Stimulated activated CD8-positive, alpha-beta memory T cell treated with anti-CD3 and anti-CD28 coated beads, Interleukin-2, amount 100 ng/mL, for 1 hour (primary cell): ENCODE results near the gene TRIM74.
"Not testable (repeated sequence)": the region's sequence is repeated elsewhere in the genome, so short reads cannot be mapped to it uniquely, and the experiment has no call there.

ENCODE experiments used
- DNase-seq, 2 donors: peaks; one replicate each; pipeline ENCODE4 v3.0.0-alpha.2; 2020; ENCODE audit warnings: low read depth in 2 of 2

TRIM74 gene

DNA sequence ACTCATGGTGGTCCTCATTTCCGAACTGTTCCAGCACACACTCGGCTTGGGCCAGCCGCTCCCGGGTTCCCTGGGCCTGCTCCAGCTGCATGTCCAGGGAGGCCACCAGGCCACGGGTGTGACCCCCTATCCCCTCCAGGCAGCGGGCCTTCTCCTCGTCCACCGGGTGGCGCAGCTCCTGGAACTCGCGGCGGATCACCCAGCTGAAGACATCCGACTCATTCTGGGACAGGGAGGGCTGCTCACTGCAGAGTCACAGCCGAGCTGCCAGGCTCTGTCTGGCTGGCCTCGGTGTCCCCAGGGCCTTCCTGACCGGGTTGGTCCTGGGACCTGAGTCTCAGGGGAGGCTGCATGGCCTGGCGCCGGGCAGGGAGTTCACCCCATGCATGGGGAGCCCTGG lies 9.2 kb downstream of the TRIM74 start:
- DNase-seq, result not testable (repeated sequence)

DNA sequence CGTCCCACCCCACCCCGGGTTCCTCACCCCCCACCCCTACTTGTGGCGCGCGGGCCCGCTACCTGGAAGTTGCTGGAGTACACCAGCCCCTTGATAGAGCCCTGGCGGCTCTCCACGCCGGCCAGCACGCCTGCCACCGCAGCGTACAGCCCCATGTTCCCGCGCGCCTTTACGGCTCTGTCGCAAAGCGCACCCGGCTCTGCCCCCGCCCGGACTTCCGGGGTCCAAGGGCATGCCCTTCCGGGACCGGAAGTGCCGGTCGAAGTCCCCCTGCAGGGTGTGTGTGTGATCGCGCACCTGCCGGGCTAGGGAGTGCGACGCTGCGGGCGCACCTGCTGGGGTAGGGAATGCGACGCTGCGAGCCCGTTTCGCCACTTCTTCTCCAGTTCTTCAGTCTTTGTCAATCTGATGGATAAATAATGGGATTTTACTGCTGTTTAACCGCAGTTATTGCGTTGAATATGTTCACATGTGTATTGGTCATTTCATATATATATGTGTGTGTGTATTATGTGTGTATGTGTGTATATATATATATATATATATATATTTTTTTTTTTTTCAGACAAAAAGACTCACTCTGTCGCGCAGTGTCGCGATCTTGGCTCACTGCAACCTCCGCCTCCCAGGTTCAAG lies 14.6 kb downstream of the TRIM74 start:
- DNase-seq, result not testable (repeated sequence)

DNA sequence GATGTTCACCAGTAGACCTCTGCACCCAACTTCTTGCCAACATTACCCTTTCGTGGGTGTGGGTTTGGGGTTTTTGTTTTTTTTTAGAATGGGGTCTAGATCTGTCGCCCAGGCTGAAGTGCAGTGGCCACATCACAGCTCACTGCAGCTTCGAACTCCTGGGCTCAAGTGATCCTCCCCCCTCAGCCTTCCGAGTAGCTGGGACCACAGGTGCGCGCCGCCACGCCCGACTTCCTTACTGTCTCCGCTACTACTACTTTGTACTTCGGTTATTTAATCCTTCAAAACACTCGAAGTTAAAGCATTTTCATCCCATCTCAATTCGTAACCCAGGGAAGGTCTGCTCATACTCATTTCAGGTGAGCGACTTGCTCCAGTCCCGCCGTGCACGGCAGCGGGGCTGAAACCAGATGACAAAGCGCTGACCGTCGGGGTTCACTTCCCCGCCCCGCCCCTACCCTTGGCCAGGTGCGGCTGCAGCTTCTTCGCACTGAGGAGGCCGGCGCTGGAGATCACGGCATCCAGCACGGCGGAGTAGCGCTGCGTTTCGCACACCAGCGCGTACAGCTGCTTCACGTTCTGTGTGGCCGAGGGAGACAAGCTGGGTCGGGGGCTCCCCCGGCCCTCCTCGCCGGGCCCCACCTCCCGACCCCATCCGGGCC lies 15.2 kb downstream of the TRIM74 start:
- not testable (repeated sequence) for DNase-seq

DNA sequence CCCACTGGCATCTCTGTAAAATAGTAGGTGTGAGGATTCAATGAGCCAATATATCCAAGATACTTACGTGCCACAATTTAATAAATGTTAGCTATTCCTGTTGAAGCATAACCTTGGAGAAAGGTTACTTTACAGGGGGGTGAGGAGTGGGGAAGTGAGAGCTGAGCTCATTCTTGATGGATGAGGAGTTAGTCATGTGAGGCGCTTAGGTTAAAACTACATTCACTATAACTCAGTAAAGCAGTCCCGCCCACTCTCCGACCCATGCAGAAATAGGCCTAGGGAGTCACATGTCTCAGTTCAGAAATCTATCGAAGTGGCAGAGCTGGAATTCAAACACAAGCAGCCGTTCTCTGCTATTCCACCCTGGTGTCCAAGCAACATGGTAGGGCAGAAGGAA lies 18.8 kb downstream of the TRIM74 start:
- DNase-seq, result not testable (repeated sequence)

DNA sequence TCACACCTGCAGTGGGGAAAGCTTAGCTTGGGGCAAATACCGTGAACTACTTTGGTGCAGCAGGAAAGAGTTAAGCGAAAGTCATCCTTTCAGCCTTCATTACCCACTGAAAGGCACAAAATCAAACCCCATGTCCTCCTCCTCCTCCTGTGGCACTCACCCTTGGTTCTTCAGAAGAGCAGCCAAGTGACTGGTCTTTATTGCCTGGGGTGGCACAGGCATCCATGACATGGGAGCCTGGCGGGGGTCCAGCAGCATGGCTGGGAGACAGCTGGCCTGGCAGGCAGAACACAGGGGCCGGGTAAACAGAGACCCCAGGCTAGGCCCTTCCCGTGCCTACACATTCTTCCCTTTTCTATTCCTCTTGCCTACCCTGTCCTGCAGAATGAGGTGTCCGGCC lies 19.6 kb downstream of the TRIM74 start:
- not testable (repeated sequence) for DNase-seq

DNA sequence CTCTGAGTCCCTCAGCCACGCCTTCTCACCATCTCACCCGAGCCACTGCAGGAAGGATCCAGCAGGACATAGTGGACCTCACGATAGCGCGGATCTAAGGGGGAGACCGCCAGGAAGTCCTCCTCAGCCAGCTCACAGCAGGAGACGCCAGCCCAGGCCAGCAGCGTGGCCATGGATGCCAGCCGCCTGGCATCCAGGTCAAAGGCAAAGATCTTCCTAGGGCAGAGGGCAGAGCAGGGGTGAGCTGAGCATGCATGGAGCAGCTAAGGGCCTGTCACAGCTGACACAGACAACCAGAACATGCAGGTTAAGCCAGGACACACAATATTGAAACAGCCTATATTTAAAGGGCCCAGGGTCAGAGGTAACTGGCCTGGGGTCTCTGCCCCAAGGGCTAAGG lies 20.0 kb downstream of the TRIM74 start:
- DNase-seq, result not testable (repeated sequence)

DNA sequence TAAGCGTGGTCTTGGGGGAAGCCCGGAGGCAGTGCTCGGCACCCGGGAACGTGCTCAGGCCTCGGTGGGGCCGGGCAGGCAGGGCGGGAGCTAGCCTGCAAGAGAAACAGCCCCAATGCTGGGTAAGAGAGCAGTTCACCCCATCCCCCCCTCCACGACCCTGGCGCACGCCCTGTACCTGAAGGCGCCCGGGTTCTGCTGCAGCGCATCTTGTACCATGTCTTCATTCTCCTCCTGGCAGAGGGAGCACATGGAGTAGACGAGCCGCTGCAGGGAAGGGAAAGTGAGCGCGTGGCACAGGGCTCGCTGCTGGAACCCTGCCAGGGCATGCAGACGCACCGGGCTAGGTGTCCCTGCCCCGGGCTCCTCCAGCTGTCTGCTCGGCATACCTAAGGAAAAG lies 20.6 kb downstream of the TRIM74 start:
- DNase-seq, result not testable (repeated sequence)

DNA sequence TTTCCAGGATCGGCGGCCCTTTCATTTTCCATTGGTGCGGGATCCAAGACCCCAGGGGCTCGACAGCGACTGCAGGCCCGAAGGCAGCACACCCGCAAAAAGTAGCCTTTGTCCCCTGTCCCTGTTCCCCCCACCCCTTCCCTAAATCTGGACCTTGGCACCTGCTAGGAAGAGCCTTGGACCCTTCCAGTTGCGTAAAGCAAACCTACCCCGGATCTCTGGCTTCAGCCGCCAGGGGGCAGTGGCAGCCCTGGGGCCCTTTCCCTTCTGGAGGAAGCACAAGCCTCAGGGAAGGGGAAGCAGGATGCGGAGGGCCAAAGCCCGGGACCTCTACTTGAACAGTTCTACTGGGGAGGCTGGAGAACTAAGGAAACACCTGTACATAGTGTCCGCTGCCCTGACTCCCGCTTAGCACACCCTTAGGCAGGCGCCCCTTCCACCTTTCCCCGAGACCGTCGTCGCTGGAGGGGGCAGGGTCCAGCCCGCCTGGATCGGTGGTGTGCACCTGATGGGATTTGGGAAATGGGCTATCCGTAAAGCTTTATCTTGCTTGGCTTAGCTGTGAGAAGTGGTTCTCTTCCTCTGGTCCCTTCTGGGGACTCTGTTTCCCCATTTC lies 23.0 kb downstream of the TRIM74 start:
- not testable (repeated sequence) for DNase-seq

DNA sequence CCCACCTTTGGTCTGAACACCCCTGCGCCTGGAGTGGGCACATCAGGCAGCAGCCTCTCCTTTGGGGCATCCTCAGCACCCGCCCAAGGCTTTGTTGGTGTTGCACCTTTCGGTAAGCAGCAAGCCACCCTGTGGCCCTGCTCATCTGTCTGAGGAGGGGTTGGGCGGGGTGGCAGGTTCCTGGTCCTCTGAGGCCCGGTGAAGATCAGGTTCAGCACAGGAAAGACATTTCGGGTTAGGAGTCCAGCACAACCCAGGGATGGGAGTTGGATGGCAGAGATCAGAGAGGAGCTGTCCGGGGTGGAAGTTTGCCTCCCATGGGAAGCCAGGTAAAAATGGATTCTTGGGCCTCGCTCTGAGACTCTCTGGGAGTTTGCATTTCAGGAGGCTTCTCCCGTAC lies 23.7 kb downstream of the TRIM74 start:
- not testable (repeated sequence) for DNase-seq

DNA sequence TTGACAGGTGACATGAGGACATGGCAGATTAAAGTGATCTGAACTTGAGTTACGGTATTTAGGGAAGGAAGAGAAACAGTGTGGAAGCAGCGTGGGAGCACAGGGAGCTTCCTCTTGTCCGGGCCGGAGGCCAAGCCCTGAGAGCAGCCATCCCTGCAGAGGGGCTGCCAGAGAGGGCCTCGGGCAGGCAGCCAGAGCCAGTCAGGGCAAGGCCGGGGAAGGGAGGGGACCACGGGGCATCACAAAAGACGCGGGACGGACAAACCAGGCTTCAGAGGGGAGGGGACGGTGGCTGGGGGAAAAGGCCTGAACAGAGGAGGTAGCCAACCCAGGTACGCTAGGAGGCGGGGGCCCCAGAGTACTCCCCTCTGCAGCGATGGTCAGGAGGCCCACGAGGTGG lies 24.3 kb downstream of the TRIM74 start:
- not testable (repeated sequence) for DNase-seq

DNA sequence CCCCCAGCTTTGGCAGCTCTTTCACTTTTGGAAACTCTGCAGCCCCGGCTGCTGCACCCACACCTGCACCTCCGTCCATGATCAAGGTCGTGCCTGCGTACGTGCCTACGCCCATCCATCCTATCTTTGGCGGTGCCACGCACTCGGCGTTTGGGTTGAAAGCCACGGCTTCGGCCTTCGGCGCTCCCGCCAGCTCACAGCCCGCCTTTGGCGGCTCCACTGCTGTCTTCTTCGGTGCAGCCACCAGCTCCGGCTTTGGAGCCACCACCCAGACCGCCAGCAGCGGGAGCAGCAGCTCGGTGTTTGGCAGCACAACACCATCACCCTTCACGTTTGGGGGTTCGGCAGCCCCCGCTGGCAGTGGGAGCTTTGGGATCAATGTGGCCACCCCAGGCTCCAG lies 26.3 kb downstream of the TRIM74 start:
- not testable (repeated sequence) for DNase-seq

DNA sequence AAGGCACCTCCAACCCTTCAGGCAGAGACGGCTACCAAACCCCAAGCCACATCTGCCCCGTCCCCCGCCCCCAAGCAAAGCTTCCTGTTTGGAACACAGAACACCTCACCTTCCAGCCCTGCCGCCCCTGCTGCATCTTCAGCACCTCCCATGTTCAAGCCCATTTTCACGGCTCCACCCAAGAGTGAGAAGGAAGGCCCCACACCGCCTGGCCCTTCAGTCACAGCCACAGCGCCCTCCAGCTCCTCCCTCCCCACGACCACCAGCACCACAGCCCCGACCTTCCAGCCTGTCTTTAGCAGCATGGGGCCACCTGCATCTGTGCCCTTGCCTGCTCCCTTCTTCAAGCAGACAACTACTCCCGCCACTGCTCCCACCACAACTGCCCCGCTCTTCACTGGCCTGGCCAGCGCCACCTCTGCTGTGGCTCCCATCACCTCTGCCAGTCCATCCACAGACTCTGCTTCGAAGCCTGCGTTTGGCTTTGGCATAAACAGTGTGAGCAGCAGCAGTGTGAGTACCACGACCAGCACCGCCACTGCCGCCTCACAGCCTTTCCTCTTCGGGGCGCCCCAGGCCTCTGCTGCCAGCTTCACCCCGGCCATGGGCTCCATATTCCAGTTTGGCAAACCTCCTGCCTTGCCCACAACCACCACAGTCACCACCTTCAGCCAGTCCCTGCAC lies 27.1 kb downstream of the TRIM74 start:
- peak in 1 of 2 donors; percentile 4 for DNase-seq

DNA sequence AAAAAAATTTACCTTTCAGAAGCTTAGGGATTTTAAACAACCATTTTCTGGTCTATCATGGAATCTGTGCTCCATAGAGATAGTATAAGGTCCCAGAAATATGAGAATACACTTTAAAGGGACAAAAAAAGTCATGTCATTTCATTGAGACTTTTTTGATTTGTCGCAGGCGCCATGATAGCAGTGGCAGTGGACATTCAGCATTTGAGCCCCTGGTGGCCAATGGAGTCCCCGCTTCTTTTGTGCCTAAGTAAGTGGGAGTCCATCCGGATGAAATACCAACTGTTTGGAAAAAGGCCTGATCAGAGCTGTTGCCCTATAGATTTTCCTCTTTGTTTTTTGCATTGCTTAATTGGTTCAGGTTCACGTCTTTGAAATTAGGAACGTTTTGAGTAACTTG lies 41.0 kb downstream of the TRIM74 start:
- not testable (repeated sequence) for DNase-seq

DNA sequence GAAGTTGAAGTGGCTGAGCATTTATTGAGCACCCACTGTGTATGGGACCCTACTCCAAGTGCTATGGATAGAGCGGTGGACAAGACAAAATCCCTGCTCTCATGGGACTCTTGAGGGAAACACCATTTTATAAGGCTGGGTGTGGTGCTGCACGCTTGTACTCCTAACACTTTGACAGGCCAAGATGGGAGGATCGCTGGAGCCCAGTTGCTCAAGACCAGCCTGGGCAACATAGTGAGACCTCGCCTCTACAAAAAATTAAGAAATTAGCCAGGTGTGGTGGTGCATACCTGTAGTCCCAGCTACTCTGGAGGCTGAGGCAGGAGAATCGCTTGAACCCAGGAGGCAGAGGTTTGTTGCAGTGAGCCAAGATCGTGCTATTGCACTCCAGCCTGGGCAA lies 41.5 kb downstream of the TRIM74 start:
- not testable (repeated sequence) for DNase-seq

DNA sequence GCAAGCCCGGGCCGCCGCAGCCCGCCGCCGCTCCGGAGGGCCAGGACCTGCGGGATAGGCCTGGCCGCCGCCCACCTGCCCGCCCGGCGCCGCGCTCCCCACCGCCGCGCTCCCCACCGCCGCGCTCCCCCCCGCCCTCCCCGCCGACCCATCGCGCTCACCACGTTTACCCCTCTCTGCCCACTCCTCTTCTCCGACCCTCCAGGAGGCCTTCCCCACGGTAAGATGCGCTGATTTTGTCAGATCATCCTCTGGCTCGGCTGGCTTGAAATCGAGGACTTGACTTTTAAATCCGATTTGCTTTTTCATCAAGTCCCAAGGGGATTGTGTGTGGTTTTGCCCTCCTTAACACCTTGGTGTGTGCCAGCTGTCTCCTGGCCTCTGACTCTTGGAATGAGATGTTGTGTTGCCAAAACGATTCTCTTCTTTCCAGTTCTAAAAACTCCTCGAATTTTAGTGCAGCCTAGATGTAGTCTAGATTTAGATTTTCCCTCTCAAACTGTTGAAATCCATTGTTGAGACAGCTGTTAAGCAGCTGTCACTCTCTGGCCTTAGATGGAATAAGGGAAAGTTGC lies 43.6 kb downstream of the TRIM74 start:
- DNase-seq, result no peak

DNA sequence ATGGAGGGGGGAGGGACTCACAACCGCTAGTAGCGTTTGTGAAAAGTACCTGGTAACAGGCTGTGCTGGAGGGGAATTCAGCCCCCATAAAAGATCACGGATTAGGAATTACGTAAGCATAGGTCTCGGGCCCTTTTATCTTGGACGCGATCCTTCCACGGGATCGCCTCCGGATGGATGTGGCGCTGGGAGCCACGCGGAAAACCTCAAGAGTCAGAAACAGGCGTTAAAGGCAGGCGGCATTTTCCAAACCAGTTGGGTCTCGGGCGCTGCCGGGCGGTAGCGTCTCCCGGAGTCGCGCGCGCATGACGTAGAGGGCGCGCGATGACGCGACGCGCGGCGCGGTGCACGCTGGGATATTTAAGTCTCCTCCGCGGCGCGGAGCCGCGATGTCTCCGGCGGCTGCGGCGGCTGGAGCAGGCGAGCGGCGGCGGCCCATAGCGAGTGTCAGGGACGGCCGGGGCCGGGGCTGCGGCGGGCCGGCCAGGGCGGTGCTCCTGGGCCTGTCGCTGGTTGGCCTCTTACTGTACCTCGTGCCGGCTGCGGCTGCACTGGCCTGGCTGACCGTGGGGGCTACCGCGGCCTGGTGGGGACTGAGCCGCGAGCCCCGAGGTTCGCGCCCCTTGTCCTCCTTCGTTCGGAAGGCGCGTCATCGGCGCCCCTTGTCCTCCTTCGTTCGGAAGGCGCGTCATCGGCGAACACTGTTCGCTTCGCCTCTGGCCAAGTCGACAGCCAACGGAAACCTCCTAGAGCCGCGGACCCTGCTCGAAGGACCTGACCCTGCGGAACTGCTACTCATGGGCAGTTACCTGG lies 44.3 kb downstream of the TRIM74 start, which contains the start of gene POM121:
TSS of gene POM121 (plus strand) at position 363 of the 813 bp plus-strand sequence. CDS start at position 390, 27 bp downstream.
- DNase-seq, result peak; percentile 73 to 76

DNA sequence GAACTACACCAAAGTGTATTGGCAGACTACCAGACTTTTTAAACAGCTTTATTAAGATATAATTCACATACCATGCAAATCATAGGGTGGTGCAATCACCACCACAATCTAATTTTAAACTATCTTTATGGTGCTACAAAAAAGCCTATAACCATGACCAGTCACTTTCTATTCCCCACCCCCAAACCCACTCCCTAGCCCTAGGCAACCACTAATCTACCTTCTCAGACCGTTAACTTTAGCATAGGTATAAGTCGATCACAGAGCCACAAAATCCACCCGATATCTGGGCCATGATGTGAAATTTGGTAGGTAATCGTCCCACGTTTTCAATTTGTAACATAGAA lies 44.9 kb downstream of the TRIM74 start:
- no peak for DNase-seq

DNA sequence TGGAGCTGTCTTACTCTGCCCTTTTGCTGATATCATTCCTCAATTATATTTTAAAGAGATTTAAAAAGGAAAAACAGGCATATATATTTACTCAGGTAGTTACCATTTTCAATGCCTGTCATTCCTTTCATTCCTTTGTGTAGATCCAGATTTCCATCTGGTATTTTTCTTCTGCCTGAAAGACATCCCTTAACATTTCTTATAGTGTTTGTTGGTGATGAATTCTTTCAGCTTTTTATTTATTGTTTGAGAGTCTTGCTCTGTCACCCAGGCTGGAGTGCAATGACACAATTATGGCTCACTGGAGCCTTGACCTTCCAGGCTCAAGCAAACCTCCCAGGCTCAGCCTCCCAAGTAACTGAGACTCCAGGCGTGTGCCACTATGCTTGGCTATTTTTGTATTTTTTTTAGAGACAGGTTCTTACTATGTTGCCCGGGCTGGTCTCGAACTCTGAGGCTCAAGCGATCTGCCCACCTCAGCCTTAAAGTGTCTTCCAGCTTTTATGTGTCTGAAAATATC lies 50.0 kb downstream of the TRIM74 start:
- DNase-seq, result no peak

DNA sequence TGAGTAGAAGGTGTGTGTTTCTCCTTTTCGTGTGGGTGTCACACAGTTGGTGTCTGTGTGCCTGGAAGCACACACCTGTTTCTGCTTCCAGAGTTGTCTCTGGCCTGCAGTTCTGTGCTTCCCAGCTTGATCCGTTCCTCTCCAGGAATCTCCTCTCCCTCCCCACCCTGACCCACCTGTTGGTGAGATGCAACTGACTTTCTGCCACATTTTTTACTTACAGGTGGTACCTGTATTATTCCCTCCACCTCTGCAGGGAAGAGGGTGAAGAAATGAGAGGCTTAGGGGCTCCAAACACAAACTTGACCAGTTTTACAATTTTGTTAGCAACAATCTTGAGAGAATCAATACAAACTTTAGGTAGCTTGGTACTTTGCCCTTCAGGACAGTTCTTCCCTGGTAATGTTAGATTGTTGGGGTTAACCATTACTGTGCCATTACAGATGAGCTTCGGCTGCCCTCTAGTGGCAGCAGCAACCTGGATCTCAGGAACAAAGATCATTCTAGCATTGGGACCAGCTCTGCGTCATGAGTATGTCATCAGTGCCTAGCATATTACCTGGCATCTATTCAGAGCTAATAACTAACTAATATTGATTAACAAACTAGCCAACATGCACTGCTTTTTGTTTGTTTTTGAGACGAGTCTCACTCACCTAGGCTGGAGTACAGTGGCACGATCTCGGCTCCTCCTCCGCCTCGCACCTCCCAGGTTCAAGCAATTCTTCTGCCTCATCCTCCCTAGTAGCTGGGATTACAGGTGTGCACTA lies 54.3 kb downstream of the TRIM74 start:
- peak in 1 of 2 donors; percentile 14 for DNase-seq

DNA sequence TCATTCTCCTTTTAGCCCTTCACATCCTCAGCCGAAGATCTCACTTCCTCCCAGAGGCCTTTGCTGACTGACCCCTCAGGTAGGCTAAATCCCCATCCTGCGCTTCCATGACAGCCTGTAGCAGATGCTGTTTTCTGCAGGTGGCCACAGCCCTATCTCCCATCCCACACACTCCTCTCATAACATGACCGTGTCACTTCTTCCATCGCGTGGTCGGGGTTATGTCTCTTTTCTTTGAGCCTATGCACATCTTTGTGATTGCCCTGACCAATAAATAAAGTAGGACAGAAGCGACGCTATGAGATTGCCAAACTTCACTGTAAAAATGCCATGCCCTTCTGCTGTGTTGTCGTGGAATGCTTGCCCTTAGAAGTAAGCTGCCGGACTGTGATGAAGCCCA lies 55.5 kb downstream of the TRIM74 start:
- not testable (repeated sequence) for DNase-seq
